HG03460 (cell line): ENCODE measurements around the gene OBSCN.
"Not testable (repeated sequence)": the region's sequence is repeated elsewhere in the genome, so short reads cannot be mapped to it uniquely, and the experiment has no call there.

Experiments used
- ATAC-seq: cut with Tn5 transposase; IDR thresholded peaks from one replicate; pipeline ENCODE4 v1.9.1; 2021; ENCODE audit not compliant: unreplicated experiment

Gene OBSCN

DNA sequence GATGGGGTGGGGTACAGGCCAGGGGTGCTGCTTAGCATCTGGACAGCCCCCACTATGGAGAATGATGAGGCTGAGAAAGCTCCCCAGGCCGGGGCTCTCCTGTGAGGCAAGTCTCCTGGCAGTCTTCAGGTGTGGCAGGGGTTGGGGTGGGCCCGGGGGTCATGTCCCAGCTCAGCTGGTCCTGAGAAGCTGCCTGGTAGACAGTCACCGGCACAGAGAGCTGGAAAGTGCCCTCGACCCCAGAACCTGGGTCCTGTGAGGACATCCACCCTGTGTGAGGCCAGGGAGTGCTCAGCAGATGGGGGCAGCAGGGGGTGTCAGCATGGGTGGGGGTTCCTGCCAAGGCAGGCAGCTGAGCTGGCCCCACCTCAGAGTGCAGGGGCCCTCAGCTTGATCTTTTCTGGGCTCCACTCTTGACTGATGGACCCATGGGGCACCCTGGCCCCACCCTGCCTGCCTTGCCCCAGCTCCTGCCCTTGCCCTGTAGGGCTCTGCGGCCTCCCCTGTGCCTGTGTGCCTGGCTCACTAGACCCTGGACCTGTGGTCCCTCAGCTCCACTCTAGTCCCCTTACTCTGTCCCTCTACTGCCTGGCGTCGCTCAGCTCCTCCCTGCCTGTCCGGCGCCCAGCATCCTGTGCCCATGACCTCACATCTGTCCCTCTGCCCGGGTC, 36.5 kb upstream of the OBSCN start:
- ATAC-seq, result no peak

DNA sequence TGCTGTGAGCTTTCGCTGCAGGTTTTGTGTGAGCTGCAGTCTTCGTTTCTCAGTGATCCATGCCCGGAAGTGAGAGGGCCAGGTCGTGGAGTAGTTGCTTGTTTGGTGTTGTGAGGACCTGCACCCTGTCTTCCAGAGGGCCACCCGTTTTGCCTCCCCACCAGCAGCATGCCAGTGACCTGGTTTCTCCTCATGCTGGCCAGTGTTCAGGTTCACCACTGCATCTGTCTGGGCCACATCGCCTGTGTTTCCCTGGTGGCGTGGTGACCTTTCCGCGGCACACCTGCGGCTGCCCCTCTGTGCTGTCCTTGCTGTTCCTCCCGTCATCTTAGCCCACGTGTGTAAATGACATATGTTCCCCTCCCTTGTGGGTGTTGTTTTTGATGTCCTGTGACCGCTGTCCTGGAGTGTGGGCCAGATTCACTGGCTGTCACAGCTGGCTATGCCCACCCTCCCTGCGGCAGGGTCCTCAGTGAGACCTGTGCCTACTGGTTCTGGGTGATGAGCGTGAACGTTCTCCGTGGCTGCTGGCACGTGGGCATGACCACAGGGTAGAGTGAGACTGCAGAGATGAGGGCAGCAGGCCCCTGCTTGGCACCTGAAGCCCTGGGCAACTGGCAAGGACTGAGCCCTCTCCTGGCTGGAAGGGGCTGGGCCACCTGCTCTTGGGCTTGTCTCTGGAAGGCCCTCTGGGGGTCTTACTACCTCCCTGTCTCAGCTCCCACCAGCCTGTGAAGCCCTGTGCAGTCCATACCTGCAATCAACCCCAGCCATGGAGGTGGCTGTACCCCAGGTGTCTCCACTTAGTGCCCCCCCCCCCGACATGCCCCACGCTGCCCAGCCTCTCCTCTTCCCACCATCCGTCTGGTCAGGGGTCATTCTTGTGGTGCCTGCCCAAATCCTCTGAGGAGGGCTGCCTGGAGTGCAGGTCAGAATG, 35.0 kb upstream of the OBSCN start:
- no peak for ATAC-seq

DNA sequence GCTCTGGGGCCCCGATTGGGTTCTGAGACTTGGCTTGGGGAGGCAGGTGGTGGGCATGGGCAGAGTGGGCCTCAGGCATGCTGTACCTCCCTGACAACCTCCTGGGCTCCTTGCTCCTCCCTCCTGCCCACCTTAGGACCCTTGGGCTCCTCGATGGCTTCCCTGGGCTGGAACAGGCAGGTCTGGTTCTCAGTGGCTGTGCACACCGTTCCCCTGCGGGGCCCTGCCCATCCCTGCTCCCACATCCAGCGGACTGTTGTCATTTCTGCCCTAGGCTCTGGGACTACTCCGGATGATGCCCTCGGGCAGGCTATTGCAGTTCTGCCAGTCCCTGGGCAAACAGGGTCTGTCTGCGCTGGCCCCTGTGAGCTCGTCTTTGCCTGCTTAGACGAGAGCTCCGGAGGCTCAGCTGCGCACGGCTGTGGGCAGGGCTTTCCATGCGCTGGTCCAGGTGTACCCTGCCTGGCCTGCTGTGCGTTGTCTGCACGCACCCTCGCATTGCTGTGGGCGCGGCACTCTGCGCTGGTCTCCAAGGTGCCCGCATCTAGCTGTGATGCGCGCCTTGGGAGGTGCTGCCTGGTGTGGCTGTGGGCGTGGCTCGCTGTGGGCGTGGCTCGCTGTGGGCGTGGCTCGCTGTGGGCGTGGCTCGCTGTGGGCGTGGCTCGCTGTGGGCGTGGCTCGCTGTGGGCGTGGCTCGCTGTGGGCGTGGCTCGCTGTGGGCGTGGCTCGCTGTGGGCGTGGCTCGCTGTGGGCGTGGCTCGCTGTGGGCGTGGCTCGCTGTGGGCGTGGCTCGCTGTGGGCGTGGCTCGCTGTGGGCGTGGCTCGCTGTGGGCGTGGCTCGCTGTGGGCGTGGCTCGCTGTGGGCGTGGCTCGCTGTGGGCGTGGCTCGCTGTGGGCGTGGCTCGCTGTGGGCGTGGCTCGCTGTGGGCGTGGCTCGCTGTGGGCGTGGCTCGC, 34.0 kb upstream of the OBSCN start:
- not testable (repeated sequence) for ATAC-seq

DNA sequence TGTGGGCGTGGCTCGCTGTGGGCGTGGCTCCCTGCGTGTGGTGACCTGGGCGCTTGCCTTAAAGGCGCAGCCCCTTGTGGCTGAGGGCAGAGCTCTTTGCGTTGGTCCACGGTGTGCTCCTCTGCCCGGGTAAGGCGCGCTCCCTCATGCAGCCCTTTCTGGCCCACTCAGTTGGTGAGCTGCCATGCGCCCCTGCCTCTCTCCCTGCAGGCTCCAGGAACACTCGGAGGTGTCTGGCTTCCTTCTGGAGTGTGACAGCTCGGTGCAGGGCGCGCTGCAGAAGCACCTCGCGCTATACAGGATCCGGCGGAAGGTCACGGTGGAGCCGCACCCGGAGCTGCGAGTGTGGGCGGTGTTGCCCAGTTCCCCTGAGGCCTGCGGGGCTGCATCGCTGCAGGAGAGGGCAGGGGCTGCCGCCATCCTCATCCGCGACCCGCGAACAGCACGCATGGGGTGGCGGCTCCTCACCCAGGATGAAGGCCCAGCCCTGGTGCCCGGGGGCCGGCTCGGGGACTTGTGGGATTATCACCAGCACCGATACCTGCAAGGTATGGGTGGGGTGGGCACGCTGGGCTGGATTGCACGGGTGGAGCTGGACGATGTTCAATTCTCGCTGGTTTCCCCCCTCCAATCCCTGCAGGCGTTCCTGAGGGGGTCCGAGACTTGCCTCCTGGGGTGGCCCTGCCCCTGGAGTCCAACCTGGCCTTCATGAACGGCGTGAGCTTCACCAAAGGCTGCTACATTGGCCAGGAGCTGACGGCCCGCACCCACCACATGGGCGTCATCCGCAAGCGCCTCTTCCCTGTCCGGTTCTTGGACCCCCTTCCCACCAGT, 33.1 kb upstream of the OBSCN start:
- no peak for ATAC-seq

DNA sequence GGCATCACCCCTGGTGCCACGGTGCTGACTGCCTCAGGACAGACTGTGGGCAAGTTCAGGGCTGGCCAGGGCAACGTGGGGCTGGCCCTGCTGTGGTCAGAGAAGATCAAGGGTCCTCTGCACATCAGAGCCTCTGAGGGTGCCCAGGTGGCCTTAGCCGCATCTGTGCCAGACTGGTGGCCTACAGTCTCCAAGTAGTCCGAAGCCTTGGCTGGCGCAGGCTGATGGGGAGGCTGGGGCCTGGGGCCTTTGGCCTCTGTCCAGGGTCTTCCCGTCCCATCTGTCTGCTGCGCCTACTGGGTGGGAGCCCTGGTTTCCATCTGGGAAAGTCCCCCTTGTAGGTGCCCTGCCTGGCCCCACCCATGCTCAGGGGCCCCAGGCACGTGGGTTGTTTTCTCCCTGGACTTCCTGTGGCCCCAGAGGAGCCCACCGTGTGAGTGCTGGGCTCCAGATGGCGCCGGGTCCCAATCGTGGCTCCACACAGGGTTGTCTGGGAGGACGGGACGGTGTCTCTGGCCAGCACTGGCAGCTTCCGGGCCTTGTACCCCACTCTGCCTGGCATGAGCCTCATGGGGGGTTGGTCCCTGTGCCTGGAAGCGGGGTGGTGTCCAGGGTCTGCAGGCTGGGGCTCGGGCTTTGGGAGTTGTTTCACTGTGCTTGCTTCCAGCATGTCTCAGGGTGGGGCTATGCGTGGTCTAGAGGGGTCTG, 32.4 kb upstream of the OBSCN start:
- no peak for ATAC-seq

DNA sequence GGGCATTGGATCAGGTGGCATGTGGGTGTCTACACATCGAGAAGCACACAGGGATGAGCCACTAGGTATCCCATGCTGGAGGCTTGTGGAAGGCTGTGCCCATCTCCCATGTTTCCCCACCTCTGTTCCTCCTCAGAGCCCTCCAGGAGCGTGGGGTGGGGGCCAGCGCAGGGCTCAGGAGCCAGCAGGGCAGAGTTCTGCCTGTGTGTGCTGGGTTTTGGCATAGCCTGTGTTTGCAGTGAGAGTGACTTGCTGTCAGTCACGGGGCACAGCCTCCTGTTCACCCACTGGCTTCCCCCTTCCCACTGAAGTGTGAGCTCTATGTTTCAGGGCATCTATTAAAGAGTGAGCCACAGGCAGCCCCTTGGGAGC, 31.8 kb upstream of the OBSCN start:
- no peak for ATAC-seq

DNA sequence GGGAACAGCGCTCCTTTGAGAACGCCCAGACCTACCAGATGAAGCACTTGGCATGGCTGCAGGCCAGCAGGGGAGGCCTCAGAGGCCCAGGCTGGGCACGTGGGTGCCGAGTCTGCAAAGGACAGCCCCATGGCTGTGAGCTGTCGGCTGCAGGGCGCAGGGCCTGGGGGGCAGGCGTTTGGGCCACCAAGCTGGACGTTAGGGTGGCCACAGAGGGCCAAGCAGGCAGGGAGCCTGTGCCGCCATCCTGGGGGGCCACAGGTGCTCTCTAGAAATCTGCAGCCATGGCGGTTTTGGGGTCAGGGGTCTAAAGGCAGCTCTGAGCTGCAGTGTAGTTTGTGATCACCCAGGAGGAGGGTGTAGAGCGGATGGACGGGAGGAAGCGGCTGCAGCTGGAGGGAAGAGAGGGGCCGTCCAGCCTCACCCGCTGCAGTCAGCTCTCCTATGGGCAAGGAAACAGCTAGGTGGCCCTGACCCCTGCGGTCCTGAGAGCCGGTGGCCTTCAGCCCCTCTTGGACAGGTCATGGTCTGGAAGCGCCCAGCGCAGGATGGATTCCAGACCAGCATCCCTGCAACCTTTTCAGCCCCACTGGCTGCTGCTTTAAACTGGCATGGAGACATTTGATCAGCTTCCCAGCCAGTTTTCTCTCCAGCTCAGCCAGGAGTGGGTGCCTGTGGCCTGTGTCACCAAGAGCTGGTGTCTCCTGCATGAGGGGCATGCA, 31.2 kb upstream of the OBSCN start:
- ATAC-seq, result no peak

DNA sequence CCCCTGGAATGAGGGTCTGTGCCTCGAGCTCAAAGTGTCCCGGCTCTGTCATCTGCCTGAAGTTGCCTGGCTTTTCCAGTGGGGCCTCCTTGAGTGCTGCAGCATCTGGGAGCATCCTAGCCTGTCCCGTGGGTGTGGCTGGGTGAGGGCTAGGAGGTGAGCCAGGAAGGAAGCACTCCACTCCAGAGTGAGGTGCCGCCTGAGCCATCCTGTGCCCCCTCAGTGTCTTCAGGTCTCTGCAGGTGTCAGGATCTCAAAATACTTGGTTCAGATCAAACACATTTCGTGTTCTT, 30.7 kb upstream of the OBSCN start:
- no peak for ATAC-seq

DNA sequence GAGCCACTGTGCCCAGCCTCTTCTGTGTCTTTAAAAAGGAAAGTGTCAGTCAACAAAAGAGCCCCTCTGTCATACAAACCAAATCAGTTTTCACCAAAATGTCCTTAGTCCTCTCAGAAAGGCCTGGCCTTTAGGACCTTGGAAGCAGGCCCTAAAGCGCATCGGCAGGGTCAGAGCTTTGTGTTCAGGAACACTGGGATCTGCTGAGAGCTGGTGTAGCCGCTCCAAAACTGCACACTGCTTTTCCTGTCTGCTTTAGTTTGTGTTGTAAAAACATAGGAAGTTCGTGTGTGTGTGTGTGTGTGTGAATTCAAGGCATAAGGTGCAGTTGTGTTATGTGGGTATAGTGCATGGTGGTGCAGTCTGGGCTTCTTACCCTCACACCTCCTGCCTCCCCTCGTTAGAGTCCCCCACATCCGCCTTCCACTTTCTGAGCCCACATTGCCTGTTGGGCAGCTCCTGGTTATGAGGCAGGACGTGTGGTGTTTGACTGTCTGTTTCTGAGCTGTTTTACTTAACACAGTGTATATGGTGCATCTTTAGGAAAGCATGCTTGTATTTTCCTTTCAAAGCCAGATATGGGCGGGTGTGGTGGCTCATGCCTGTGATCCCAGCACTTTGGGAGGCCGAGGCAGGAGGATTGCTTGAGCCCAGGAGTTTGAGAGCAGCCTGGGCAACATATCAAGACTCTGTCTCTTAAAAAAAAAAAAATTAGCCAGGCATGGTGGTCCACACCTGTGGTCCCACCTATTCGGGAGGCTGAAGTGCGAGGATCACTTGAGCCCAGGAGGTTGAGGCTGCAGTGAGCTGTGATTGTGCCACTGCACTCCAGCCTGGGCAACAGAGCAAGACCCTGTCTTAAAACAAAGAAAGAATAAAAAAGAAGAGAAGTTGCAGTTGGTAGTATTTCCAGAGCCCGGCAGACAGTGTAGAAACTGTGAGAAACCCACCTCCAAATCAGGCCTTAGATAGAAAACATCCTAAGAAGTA, 29.8 kb upstream of the OBSCN start:
- ATAC-seq, result no peak

DNA sequence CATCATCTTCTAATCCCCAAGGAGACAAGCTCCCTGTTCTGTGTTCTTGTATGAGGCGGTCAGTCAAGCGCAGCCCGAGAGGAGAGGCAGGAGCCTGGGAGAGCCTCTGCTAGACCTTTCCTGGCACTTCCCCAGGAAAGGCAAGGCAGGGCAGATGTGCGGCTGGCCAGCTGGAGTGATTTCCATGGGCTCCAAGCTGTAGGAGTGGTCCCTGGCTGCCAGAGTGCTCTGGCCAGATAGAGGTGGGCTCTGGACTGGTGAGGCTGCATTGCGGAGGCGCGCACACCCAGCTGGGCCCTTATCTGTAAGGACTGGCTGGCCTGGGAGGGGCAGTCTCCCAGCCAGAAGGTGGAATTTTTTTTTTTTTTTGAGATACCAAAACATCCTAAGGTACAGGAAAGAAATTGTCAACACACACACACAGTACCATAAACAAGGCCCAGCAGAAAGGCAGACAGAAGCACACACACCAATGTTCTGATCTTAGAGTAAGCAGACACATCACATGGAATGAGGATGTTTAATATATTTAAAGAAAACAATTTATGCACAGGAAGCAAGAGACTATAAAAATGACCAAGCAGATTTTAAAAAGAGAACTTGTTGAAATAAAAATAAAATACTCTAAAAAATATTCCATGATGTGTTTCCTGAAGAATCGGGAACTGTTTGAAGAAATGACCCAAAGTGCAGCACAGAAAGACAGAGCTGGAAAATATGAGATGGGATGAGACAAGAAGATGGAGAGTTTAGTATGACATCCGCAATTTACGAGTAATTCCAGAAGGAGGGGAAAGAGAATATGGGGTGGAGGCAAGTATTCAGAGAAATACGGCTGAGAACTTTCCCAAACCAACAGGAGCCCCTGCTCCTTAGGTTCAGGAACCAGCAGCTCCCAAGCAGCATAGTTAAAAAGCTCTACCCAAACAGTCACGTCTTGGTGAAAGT, 28.8 kb upstream of the OBSCN start:
- ATAC-seq, result no peak

DNA sequence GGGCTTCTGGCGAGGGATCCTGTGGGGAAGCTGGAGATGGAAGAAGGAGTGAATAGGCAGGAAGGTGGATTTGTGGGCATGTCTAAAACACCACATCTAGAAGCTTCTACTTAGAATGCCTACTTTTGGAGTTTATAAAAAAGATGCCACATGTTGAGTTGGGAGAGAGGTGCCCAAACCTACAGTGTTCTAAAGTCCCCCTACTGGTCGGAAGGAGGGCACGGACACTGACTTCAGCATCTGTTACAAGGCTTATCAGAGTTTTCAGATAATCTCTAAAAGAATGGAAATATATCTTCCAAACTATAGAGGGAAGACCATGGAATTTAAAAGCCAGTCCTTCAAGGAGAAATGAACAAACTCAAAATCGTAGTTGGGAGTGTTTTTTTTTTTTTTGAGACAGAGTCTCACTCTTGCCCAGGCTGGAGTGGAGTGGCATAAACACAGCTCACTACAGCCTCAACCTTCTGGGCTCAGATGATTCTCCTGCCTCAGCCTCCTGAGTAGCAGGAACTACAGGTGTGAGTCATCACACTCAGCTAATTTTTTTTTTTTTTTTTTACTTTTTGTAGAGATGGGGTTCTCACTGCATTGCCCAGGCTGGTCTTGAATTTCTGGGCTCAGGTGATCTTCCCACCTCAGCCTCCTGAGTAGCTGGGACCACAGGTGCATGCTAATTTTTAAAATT, 27.4 kb upstream of the OBSCN start:
- no peak for ATAC-seq

DNA sequence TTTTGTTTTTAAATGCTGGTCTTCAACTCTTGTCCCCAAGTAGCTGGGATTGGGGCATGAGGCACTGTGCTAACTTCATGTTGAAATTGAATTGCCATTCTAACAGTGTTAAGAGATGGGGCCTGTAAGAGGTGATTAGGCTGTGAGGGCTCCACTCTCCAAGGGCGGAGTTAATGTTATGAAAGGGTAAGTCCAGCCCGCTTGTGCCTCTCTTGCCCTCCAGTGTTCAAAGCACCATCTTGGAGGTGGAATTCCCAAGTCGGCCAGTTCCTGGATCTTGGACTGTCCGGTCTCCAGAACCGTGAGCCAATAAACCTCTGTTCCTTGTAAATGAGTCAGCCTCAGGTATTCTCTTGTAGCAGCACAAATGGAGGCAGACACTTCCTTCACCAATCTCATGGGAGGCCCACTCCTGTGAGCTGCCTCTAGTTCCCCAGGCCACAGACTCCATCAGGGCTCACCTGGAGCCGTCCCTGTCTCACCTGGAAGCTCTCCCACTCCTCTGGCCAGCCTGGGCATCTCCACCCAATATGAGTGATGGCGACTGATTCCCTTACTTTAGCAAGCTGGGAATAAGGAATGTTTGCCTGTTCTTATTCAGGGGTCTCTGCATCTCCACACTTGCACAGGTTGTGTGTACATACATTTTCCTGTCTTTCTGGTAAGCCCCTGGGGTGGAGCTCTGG, 26.7 kb upstream of the OBSCN start:
- ATAC-seq, result no peak

DNA sequence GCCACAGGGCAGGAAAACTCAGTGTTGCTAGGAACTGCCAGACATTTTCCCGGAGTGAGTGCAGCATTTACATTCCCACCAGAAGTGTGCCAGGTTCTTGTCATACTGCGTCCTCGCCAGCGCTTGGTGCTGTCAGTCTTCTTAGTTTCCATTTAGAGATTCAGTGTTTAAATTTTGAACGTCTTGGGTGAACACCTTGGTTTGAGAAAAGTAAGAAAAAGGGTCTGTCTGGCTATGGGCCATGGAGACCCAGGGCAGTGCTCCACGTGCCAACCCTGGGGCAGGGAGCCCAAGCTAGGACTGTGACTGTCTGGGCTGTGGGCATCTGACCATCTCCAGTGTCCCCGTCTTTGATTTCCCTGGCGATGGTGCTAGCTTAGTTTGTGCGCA, 26.2 kb upstream of the OBSCN start:
- ATAC-seq, result no peak

DNA sequence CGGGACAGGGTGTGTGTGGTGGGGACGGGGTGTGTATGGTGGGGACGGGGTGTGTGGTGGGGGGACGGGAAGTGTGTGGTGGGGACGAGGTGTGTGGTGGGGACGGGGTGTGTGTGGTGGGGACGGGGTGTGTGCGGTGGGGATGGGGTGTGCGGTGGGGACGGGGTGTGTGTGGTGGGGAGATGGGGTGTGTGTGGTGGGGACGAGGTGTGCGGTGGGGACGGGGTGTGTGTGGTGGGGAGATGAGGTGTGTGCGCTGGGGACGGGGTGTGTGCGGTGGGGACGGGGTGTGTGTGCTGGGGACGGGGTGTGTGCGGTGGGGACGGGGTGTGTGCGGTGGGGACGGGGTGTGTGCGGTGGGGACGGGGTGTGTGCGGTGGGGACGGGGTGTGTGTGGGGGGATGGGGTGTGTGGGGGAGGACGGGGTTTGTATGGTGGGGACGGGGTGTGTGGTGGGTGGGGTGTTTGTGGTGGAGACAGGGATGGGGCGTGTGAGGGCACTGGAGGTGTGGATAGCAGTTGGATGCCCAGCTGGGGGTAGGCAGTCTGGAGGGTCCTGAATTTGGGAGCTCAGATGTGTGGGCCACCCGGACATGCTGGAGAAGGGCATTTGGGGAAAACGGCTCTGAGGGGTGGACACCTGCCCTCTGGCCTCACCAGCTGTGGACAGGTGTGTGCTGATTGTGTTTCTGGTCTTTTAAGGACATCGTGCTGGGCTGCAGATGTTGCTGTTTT, 25.4 kb upstream of the OBSCN start:
- no peak for ATAC-seq

DNA sequence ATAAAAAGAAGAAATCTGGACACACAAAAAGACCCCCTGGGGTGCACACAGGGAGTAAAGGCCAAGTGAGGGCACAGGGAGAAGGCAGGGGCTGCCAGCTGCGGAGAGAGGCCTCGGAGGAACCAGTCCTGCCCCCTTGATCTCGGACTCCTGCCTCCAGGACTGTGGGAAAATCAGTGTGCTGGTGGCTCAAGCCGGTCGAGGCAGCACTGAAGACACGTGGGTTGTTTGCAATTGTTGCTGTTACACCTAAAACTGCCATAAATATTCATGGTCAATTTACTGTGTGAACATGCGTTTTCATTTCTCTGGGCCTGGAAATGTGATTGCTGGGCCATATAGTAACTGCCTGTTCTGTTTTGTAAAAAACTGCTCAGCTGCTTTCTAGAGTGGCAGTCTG, 23.7 kb upstream of the OBSCN start:
- no peak for ATAC-seq
